DND-41 (cell line): ENCODE results near the gene AMDHD1.

Experiments used
- ATAC-seq: fragments of 200-7000 bp; cut with Tn5 transposase; 3 replicates; pipeline ENCODE4 v1.9.1; 2021; ENCODE audit warnings: low read depth; ENCODE audit not compliant: insufficient read depth
- DNase-seq: peaks from one replicate; pipeline ENCODE4 v3.0.0-alpha.2; 2020
- H2AFZ ChIP-seq: 2 replicates; pipeline ENCODE4 v1.6.0; 2012; ENCODE audit warnings: low read depth, low read length
- H3K27ac ChIP-seq: 2 replicates; pipeline ENCODE4 v1.5.1; 2012; ENCODE audit warnings: low read length, inconsistent platforms
- H3K27me3 ChIP-seq: fragments of 200-600 bp; sonication (generic); 2 replicates; pipeline ENCODE4 v1.6.0; 2012; ENCODE audit warnings: low read length, mild to moderate bottlenecking, inconsistent platforms; ENCODE audit not compliant: insufficient read depth, poor library complexity
- H3K36me3 ChIP-seq: 2 replicates; pipeline ENCODE4 v1.5.1; 2012; ENCODE audit warnings: low read length, inconsistent platforms; ENCODE audit not compliant: insufficient read depth
- H3K4me1 ChIP-seq: 2 replicates; pipeline ENCODE4 v1.5.1; 2012; ENCODE audit warnings: mild to moderate bottlenecking, low read length; ENCODE audit not compliant: insufficient read depth
- H3K4me2 ChIP-seq: 2 replicates; pipeline ENCODE4 v1.6.0; 2012; ENCODE audit warnings: mild to moderate bottlenecking, moderate library complexity, low read length, inconsistent platforms; ENCODE audit not compliant: insufficient read depth
- H3K4me3 ChIP-seq, 2 experiments: fragments of 200-600 bp in 1 of 2; shearing (Covaris generic) in 1 of 2; 2 replicates each; pipeline ENCODE4 v1.5.1; 2012 to 2016; ENCODE audit warnings: inconsistent platforms in 2 of 2, low read length in 2 of 2, mild to moderate bottlenecking in 2 of 2, low read depth in 1 of 2, moderate library complexity in 1 of 2
- H3K79me2 ChIP-seq: 2 replicates; pipeline ENCODE4 v1.6.0; 2012; ENCODE audit warnings: low read length, inconsistent platforms; ENCODE audit not compliant: insufficient read depth
- H3K9ac ChIP-seq: 2 replicates; pipeline ENCODE4 v1.6.0; 2012; ENCODE audit warnings: low read depth, mild to moderate bottlenecking, inconsistent platforms, low read length, moderate library complexity
- H3K9me3 ChIP-seq: 2 replicates; pipeline ENCODE4 v1.5.1; 2012; ENCODE audit warnings: low read length, moderate library complexity, mild to moderate bottlenecking, inconsistent platforms; ENCODE audit not compliant: insufficient read depth, severe bottlenecking
- H4K20me1 ChIP-seq: 2 replicates; pipeline ENCODE4 v1.6.0; 2012; ENCODE audit warnings: low read length; ENCODE audit not compliant: insufficient read depth
- EZH2 ChIP-seq: IDR thresholded peaks from 3 replicates; pipeline ENCODE4 v1.6.1; 2012; ENCODE audit warnings: borderline replicate concordance, low read depth, mild to moderate bottlenecking, moderate library complexity, low read length, inconsistent platforms; ENCODE audit not compliant: severe bottlenecking
- TF ChIP-seq, protein P1 (sequence below): IDR thresholded peaks from 2 replicates; pipeline ENCODE4 v1.5.1; 2012; ENCODE audit warnings: borderline replicate concordance, low read length, moderate library complexity, mild to moderate bottlenecking; ENCODE audit not compliant: poor library complexity, severe bottlenecking; ENCODE audit errors: extremely low read depth

AMDHD1 gene

DNA sequence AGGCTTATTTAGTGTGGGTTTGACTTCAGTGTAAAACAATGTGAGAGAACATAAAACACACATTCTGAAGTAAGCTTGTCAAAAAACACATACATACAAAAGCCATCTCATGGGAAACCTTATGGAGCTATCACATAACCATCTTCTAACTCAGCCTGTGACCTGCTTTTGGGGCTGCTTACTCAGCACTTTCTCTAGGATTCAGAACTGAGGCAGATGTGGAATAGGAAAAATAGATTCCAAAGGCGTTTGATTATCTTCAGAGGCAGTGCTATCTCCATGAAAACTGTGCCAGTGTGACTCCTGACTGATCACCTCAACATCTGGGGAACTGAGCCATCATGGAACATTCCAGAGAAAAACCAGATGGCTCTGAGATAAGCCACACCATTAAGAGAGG lies 39.5 kb downstream of the AMDHD1 start:
- ATAC-seq (no peak), DNase-seq (no peak)
- no peaks in the 10 kb centered on the region for H3K36me3 ChIP-seq
- H3K4me3 ChIP-seq, result no peak overlapping the region
- H3K4me1 ChIP-seq, result no peaks in the 10 kb centered on the region
- H3K9me3 ChIP-seq, result no peaks in the 10 kb centered on the region
- TF ChIP-seq EZH2, result no peak
- TF ChIP-seq, protein P1, sequence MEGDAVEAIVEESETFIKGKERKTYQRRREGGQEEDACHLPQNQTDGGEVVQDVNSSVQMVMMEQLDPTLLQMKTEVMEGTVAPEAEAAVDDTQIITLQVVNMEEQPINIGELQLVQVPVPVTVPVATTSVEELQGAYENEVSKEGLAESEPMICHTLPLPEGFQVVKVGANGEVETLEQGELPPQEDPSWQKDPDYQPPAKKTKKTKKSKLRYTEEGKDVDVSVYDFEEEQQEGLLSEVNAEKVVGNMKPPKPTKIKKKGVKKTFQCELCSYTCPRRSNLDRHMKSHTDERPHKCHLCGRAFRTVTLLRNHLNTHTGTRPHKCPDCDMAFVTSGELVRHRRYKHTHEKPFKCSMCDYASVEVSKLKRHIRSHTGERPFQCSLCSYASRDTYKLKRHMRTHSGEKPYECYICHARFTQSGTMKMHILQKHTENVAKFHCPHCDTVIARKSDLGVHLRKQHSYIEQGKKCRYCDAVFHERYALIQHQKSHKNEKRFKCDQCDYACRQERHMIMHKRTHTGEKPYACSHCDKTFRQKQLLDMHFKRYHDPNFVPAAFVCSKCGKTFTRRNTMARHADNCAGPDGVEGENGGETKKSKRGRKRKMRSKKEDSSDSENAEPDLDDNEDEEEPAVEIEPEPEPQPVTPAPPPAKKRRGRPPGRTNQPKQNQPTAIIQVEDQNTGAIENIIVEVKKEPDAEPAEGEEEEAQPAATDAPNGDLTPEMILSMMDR, result no peak
- no peak overlapping the region for H2AFZ ChIP-seq
- H3K27ac ChIP-seq, result no peak overlapping the region
- H3K27me3 ChIP-seq, result no peaks in the 10 kb centered on the region
- no peaks in the 10 kb centered on the region for H3K79me2 ChIP-seq
- no peak overlapping the region for H3K4me2 ChIP-seq
- H3K9ac ChIP-seq, result no peak overlapping the region
- no peaks in the 10 kb centered on the region for H4K20me1 ChIP-seq

DNA sequence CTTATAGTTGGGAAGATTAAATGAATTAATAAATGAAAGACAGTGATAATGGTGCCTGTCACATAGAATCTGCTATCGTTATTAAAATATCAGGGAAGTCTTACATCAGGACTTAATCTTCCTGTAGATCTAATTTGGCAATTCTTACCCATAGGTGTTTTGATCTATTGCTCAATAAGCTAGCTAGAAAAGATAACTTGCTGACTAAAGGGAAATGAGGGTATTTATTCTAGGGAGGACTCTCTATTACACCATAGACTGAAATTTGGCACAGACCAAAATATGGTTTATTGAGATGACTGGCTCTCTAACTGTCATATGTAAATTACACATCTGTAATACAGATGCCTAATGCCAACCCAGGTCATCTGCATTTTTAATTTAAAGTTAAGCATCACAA lies 41.6 kb downstream of the AMDHD1 start:
- DNase-seq, result no peak
- H3K36me3 ChIP-seq, result no peaks in the 10 kb centered on the region
- no peak overlapping the region for H3K4me2 ChIP-seq
- no peak overlapping the region for H3K9ac ChIP-seq
- no peak for TF ChIP-seq EZH2
- TF ChIP-seq, protein P1, result no peak
- H3K27ac ChIP-seq, result no peak overlapping the region
- no peaks in the 10 kb centered on the region for H3K79me2 ChIP-seq
- H3K4me3 ChIP-seq, result no peak overlapping the region
- H2AFZ ChIP-seq, result no peak overlapping the region
- H4K20me1 ChIP-seq, result no peaks in the 10 kb centered on the region
- H3K4me1 ChIP-seq, result no peaks in the 10 kb centered on the region
- H3K9me3 ChIP-seq, result no peaks in the 10 kb centered on the region
- no peaks in the 10 kb centered on the region for H3K27me3 ChIP-seq
- no peak for ATAC-seq

DNA sequence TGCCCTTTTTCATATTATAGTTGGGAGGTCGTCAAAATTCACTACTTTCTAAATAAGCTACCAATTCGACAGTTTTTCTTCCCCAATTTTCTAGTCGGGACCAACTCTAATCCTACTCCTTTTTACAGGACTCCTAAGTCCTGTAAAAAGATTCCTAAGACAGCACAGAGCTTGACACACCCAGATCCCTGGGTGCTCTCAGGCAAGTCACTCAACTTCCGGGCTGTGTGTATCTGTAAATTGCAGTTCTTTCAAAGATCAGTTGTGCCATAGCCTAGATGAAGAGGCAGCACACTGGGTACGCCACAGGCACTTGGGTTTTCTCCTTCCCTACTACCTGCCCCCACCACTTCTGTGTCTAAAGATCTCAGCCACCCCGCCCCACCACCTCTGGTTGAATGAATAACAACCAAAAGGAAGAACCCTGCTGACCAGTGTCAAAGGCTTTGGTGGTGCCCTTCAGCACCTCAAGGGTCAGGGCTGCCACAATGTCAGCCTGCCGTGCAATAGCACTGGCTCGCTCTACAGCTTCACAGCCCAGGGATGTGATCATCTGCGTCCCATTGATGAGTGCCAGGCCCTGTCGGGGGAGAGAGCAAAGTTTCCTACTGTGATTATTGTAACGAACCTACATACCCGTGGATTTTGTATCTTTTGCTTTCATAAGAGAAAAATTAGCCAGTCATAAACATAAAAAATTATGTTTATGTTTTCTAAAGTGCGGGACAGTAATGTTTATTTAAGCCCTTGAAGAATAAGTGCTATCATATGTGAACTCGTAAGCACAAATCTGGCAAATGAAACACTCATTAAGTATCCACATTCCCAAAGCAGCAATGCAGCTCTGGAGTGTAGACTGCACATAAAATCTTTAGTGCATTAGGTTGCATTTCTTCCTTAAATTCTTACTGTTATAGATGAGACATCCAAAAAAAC lies 43.8 kb downstream of the AMDHD1 start:
- no peak for ATAC-seq
- no peak overlapping the region for H3K9ac ChIP-seq
- H3K9me3 ChIP-seq, result no peaks in the 10 kb centered on the region
- no peaks in the 10 kb centered on the region for H3K27me3 ChIP-seq
- no peak for TF ChIP-seq EZH2
- TF ChIP-seq, protein P1, result no peak
- no peaks in the 10 kb centered on the region for H4K20me1 ChIP-seq
- H3K79me2 ChIP-seq, result no peaks in the 10 kb centered on the region
- H3K27ac ChIP-seq, result no peak overlapping the region
- no peak overlapping the region for H3K4me2 ChIP-seq
- no peaks in the 10 kb centered on the region for H3K36me3 ChIP-seq
- no peak overlapping the region for H3K4me3 ChIP-seq
- H3K4me1 ChIP-seq, result no peaks in the 10 kb centered on the region
- no peak overlapping the region for H2AFZ ChIP-seq
- no peak for DNase-seq
